Measurements from ENCODE around the gene CRYBG3.
"Not testable (repeated sequence)": the region's sequence is repeated elsewhere in the genome, so short reads cannot be mapped to it uniquely, and the experiment has no call there.

The CRYBG3 gene

DNA sequence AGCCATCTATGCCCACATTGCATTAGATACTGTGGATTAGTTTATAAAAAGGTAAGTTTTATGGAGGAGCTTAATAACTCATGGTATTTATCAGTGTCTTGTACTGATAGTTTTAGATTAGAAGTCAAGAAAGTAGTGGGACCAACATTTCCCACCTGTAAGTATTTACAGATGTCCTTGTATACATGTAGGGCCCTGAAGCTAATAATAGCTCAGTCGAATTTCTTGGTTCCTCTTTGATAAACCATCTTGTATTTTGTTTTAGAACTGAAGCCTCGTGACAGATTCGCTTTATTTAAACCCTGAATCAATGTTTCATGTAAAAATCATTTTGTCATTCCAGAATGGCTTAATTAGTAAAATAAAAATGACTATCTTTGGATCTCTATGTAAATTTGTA lies 73.4 kb downstream of the CRYBG3 start:
- no peak for DNase-seq (ENCODE audit: extremely low read depth, low read depth)
- TF ChIP-seq, protein P1, sequence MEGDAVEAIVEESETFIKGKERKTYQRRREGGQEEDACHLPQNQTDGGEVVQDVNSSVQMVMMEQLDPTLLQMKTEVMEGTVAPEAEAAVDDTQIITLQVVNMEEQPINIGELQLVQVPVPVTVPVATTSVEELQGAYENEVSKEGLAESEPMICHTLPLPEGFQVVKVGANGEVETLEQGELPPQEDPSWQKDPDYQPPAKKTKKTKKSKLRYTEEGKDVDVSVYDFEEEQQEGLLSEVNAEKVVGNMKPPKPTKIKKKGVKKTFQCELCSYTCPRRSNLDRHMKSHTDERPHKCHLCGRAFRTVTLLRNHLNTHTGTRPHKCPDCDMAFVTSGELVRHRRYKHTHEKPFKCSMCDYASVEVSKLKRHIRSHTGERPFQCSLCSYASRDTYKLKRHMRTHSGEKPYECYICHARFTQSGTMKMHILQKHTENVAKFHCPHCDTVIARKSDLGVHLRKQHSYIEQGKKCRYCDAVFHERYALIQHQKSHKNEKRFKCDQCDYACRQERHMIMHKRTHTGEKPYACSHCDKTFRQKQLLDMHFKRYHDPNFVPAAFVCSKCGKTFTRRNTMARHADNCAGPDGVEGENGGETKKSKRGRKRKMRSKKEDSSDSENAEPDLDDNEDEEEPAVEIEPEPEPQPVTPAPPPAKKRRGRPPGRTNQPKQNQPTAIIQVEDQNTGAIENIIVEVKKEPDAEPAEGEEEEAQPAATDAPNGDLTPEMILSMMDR (IDR thresholded peaks at IDR 0.05; ENCODE audit: low read depth, low read length): no peak

DNA sequence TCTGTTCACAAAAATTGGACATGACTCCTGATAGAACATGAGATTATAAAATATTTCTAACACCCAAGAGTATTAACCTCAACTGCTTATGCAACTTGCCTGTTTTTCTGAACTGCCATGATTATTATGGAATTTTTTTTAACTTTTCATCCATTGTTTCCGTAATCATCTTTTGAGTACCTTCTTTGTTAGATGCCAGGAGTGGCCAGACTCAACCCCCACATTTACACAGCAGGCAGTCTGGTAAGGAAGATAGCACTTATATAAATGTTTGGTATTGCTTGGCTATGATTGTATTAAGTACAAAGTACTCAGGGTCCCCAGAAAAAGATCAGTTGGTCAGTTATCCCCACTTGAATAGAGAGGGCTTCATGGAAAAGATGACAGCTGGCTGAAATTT lies 74.3 kb downstream of the CRYBG3 start:
- TF ChIP-seq, protein P1 (IDR thresholded peaks at IDR 0.05; ENCODE audit: low read depth, low read length): no peak
- DNase-seq (ENCODE audit: extremely low read depth, low read depth): no peak

DNA sequence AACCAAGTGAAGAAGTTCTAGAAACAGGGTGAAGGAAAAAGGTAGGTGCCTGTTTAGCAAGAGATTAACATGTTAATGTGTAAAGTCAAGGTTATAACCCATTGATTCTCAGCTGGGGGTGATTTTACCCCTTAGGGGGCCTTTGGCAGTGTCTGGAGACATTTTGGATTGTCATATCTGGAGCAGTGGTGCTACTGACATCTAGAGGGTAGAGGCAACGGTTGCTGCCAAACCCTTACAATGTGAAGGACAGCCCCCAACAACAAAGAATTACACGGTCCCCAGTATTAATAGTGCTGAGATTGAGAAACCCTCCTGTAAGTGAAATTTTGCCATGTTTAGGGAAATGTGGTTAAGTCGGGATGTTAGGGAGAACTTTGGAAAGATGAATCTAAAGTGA lies 74.7 kb downstream of the CRYBG3 start:
- no peak for DNase-seq (ENCODE audit: extremely low read depth, low read depth)
- TF ChIP-seq, protein P1 (IDR thresholded peaks at IDR 0.05; ENCODE audit: low read depth, low read length): no peak

DNA sequence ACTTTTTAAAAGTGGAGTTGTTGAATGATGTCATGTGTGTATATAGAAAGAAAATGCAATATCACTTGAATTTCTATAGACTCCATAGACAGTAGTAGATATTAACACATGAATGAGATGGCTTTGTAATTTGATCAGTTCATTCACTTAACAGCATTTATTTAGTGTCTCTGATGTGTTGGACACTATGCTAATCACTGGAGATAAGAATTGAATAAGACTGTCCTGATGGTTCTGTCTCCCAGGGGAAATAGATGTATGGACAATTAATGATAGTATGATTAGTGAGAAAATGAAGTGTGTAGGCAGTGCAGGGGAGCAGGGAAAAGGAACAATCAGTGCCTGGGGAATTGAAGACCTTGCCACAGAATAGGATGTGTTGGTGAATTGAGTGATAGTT lies 77.5 kb downstream of the CRYBG3 start:
- TF ChIP-seq, protein P1 (IDR thresholded peaks at IDR 0.05; ENCODE audit: low read depth, low read length): no peak
- no peak for DNase-seq (ENCODE audit: extremely low read depth, low read depth)

DNA sequence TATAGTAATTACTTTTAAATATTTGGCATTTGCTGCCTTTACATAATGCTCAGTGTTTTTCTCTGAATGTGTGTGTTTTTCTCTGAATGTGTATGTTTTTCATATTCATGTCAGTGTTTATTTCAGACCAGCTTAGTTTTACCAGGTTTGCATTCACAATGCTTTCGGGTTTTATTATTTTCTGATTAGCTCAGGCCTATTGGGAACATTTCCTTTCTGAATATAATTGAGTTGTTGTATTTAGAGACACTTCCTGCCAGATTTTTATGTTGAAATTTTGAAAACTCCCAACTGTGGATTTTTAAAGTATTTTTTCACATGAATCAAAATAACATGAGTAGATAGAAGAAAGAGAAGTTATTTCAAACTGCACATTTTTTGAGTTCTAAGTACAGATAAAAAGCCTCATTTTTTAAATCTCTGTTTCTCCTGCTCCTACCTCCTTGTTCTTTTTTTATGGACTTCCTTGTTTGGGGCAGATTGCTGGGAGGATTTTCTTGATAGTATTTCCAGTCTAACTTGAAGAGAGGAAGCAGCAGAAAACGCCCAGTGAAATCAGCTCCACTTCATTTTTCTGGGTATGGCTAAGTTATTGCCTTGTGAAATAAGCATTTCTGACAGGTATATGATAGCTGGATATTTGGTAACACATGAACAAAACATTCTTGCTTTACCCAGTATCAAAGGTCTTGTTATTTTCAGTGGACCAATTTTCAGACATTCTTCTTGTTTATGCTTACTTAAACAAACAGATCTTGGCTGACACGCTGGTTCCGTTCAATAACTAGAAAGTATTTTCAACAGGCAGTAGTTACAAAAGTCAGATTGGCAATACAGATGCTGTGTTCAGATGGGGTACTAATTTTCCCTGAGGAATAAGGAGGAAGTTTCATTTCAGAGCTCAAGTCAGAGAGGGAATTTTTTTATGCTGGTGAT lies 79.8 kb downstream of the CRYBG3 start:
- TF ChIP-seq, protein P1 (IDR thresholded peaks at IDR 0.05; ENCODE audit: low read depth, low read length): no peak
- DNase-seq (ENCODE audit: extremely low read depth, low read depth): no peak

DNA sequence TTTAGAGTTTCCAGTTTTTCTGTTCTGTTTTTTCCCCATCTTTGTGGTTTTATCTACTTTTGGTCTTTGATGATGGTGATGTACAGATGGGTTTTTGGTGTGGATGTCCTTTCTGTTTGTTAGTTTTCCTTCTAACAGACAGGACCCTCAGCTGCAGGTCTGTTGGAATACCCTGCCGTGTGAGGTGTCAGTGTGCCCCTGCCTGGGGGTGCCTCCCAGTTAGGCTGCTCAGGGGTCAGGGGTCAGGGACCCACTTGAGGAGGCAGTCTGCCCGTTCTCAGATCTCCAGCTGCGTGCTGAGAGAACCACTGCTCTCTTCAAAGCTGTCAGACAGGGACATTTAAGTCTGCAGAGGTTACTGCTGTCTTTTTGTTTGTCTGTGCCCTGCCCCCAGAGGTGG lies 88.0 kb downstream of the CRYBG3 start:
- DNase-seq (ENCODE audit: extremely low read depth, low read depth): not testable (repeated sequence)

DNA sequence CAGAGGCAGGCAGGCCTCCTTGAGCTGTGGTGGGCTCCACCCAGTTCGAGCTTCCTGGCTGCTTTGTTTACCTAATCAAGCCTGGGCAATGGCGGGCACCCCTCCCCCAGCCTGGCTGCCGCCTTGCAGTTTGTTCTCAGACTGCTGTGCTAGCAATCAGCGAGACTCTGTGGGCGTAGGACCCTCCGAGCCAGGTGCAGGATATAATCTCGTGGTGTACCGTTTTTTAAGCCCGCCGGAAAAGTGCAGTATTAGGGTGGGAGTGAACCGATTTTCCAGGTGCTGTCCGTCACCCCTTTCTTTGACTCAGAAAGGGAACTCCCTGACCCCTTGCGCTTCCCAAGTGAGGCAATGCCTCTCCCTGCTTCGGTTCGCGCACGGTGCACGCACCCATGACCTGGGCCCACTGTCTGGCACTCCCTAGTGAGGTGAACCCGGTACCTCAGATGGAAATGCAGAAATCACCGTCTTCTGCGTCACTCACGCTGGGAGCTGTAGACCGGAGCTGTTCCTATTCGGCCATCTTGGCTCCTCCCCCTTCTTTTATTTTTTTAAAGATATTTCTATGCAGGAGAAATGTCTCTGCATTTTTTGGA lies 88.5 kb downstream of the CRYBG3 start:
- not testable (repeated sequence) for DNase-seq (ENCODE audit: extremely low read depth, low read depth)

DNA sequence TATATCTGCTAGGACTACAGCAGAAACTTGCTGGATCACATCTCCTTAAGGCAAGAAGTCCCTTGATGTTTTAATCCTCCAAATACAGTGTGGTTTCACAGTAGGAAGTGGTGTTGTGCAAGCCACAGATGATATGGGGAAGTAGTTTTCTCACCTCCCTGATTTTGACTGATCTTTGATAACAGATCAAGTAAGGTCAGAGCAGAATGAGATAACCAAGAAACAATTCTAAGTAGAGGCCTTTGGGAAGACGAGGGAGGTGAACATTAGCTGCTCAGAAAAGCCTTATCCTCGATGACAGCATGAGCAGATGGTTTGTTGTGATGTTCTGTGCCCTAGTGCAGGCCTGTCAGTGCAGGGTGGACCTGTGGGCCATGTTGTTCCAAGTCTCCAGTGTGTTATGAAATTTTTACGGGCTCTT lies 89.1 kb downstream of the CRYBG3 start:
- TF ChIP-seq, protein P1 (IDR thresholded peaks at IDR 0.05; ENCODE audit: low read depth, low read length): no peak
- DNase-seq (ENCODE audit: extremely low read depth, low read depth): no peak

Measured in AG09319 (cell line).